KMS-11 (cell line): Measurements from ENCODE around the gene DDI1.

Source experiments
- H2AFZ ChIP-seq: fragments of 200-600 bp; sonication (generic); 2 replicates; pipeline ENCODE4 v1.6.1; 2016; ENCODE audit warnings: antibody characterized with exemption, mixed run types, low read depth
- H3K27ac ChIP-seq: fragments of 200-600 bp; sonication (generic); 2 replicates; pipeline ENCODE4 v1.6.1; 2016; ENCODE audit warnings: mild to moderate bottlenecking, mixed run types
- H3K27me3 ChIP-seq: fragments of 200-600 bp; sonication (generic); 2 replicates; pipeline ENCODE4 v1.6.1; 2017; ENCODE audit warnings: mild to moderate bottlenecking, low read depth, mixed run types, moderate library complexity; ENCODE audit not compliant: insufficient read depth
- H3K36me3 ChIP-seq: fragments of 200-600 bp; sonication (generic); 2 replicates; pipeline ENCODE4 v1.6.1; 2017; ENCODE audit warnings: mild to moderate bottlenecking, mixed run types; ENCODE audit not compliant: insufficient read depth
- H3K4me1 ChIP-seq: fragments of 200-600 bp; sonication (generic); 2 replicates; pipeline ENCODE4 v1.6.1; 2016; ENCODE audit warnings: mild to moderate bottlenecking, low read depth, mixed run types; ENCODE audit not compliant: poor library complexity, severe bottlenecking
- H3K4me2 ChIP-seq: fragments of 200-600 bp; sonication (generic); 2 replicates; pipeline ENCODE4 v1.7.0; 2016; ENCODE audit warnings: mild to moderate bottlenecking, mixed run types
- H3K4me3 ChIP-seq: fragments of 200-600 bp; sonication (generic); IDR thresholded peaks from 2 replicates; pipeline ENCODE4 v1.6.1; 2017; ENCODE audit warnings: low read depth, low read length, mixed read lengths; ENCODE audit not compliant: insufficient read depth
- H3K79me2 ChIP-seq: fragments of 200-600 bp; sonication (generic); 2 replicates; pipeline ENCODE4 v1.6.1; 2016; ENCODE audit warnings: low read depth, mixed run types; ENCODE audit not compliant: insufficient read depth
- H3K9ac ChIP-seq: fragments of 200-600 bp; sonication (generic); 2 replicates; pipeline ENCODE4 v1.6.1; 2016; ENCODE audit warnings: mild to moderate bottlenecking, mixed run types
- H4K20me1 ChIP-seq: fragments of 200-600 bp; sonication (generic); 2 replicates; pipeline ENCODE4 v1.6.1; 2016; ENCODE audit warnings: mild to moderate bottlenecking, mixed run types; ENCODE audit not compliant: insufficient read depth
- TF ChIP-seq, protein P1 (sequence below): fragments of 200-600 bp; sonication (generic); conservative IDR thresholded peaks from 2 replicates; pipeline ENCODE4 v1.6.1; 2017; ENCODE audit warnings: low read depth, mild to moderate bottlenecking, antibody characterized with exemption, low read length, moderate library complexity, mixed read lengths

The DDI1 gene

DNA sequence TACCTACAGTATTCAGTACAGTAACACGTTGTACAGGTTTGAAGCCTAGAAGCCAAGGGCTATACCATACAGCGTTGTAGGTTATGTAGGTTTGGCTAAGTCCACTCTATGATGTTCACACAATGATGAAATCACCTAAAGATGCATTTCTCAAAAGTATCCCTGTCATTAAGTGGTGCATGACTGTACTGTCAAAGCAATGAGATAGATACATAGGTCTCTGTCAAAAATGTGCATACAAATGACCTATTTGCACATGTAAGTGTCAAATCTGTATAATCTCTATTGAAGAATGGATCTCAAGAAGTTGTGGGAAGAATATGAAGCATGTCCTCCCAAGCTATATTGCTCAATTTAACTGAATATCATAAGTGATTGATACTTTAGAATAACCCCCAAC is 11.9 kb upstream of the DDI1 start:
- Histone ChIP-seq H3K79me2 (no peaks in the 10 kb centered on the region), H2AFZ (no peak overlapping the region)
- TF ChIP-seq, protein P1, sequence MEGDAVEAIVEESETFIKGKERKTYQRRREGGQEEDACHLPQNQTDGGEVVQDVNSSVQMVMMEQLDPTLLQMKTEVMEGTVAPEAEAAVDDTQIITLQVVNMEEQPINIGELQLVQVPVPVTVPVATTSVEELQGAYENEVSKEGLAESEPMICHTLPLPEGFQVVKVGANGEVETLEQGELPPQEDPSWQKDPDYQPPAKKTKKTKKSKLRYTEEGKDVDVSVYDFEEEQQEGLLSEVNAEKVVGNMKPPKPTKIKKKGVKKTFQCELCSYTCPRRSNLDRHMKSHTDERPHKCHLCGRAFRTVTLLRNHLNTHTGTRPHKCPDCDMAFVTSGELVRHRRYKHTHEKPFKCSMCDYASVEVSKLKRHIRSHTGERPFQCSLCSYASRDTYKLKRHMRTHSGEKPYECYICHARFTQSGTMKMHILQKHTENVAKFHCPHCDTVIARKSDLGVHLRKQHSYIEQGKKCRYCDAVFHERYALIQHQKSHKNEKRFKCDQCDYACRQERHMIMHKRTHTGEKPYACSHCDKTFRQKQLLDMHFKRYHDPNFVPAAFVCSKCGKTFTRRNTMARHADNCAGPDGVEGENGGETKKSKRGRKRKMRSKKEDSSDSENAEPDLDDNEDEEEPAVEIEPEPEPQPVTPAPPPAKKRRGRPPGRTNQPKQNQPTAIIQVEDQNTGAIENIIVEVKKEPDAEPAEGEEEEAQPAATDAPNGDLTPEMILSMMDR, result no peak

DNA sequence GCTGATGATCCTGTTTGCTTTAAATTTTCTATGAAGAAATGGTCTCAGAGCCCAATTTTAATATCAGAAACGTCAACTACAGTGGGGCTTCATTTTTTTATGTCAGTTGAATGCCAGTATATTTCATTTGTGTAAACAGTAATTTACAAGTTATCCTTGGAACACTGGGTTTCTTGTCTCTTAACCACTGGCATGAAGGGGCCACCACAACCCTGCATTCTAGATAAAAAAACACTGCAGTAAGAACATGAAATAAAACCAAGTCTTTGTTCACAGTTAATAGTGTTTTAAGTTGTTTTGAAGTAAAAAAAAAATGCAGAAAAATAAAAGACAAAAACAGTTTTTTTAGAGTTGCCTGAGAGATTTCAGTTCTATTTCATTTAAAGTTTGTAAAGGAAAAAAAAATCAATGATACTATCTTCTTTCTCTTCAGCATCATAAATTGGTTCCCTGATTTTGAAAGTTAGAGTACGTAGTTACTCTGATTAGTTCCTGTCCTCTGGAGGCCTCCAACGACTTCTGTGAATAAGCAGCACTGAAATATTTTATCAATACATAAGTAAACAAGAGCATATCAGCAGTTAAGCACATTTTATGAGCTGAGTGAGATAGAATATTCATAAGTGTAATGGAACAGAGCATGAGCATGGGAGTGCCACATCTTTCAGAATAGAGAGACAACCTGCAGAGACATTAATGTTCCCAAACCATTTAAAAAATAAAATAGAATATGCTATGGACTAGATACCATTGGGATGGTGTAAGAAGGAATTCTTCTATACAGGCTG is 7.8 kb upstream of the DDI1 start:
- Histone ChIP-seq H3K27me3 (no peaks in the 10 kb centered on the region), H3K36me3 (no peaks in the 10 kb centered on the region), H3K4me3 (no peak overlapping the region), H4K20me1 (no peaks in the 10 kb centered on the region), H3K27ac (no peak overlapping the region), H3K9ac (no peak overlapping the region), H2AFZ (no peak overlapping the region), H3K79me2 (no peaks in the 10 kb centered on the region), H3K4me1 (no peaks in the 10 kb centered on the region), H3K4me2 (no peak overlapping the region)
- TF ChIP-seq, protein P1, result no peak

More for the DNA sequence above, 11.9 kb upstream of the DDI1 start:
- Histone ChIP-seq H3K27me3 (no peaks in the 10 kb centered on the region), H3K9ac (no peak overlapping the region), H3K4me2 (no peak overlapping the region), H4K20me1 (no peaks in the 10 kb centered on the region), H3K27ac (no peak overlapping the region), H3K4me1 (no peaks in the 10 kb centered on the region), H3K36me3 (no peaks in the 10 kb centered on the region), H3K4me3 (no peak overlapping the region)

DNA sequence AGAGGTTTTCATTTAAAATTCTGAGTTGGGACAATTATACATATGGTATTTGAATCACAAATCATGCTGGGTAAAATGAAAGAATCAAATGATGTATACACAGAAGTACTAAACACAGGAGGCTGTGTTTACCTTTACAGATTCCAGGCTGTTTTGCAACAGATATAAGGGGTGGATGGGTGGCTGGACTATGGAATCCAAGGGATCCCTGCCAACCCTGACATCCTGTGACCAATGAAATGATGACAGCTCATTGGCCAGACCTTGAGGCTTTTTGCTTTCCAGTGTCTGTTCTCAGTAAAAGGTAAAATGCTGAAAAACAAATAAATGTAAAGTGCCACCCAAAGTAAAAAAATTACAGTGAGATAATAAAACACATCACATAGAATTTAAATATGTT is 3.3 kb upstream of the DDI1 start:
- no peak overlapping the region for H3K4me3 ChIP-seq
- no peaks in the 10 kb centered on the region for H3K4me1 ChIP-seq
- no peak overlapping the region for H3K27ac ChIP-seq
- TF ChIP-seq, protein P1, result no peak
- H4K20me1 ChIP-seq, result no peaks in the 10 kb centered on the region
- H3K4me2 ChIP-seq, result no peak overlapping the region
- no peaks in the 10 kb centered on the region for H3K27me3 ChIP-seq
- no peaks in the 10 kb centered on the region for H3K36me3 ChIP-seq
- no peaks in the 10 kb centered on the region for H3K79me2 ChIP-seq
- H3K9ac ChIP-seq, result no peak overlapping the region
- no peak overlapping the region for H2AFZ ChIP-seq

DNA sequence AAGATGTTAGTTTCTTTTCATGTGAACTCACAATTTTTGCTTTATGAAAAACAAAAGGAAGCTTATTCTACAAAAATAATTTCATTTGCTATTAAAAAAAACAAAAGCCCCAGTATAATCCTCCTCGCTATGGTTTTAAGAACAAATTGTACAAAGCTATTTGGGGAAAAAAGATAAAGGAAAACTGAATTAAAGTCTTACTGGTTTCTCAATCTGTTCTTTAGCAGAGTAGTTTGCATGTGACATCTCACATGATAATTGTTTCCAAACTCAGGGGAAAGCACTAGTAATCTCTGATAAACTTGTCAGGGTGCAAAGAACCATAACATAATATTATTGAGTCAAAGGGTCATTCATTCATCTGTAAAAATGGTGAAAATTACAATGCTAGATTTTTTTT is 2.9 kb upstream of the DDI1 start:
- Histone ChIP-seq H3K36me3 (no peaks in the 10 kb centered on the region), H3K9ac (no peak overlapping the region), H2AFZ (no peak overlapping the region), H3K27me3 (no peaks in the 10 kb centered on the region), H3K4me1 (no peaks in the 10 kb centered on the region), H3K79me2 (no peaks in the 10 kb centered on the region), H3K4me3 (no peak overlapping the region), H3K4me2 (no peak overlapping the region), H3K27ac (no peak overlapping the region), H4K20me1 (no peaks in the 10 kb centered on the region)
- TF ChIP-seq, protein P1, result no peak
